IPS DF 6.9 (cell line): ENCODE measurements around the gene NEAT1.
"Not testable (repeated sequence)": the region's sequence is repeated elsewhere in the genome, so short reads cannot be mapped to it uniquely, and the experiment has no call there.

ENCODE experiments used
- DNase-seq: peaks from one replicate; pipeline ENCODE4 v3.0.0-alpha.2; 2013; ENCODE audit warnings: low read depth, low spot score
- H3K27ac ChIP-seq: one replicate; pipeline ENCODE4 v1.5.1; 2013; ENCODE audit warnings: low read length, control low read depth
- H3K27me3 ChIP-seq: 2 replicates; pipeline ENCODE4 v1.6.1; 2013; ENCODE audit warnings: mild to moderate bottlenecking, low read length; ENCODE audit not compliant: control insufficient read depth, insufficient read depth
- H3K36me3 ChIP-seq: 2 replicates; pipeline ENCODE4 v1.6.1; 2013; ENCODE audit warnings: low read length; ENCODE audit not compliant: control insufficient read depth, insufficient read depth
- H3K4me1 ChIP-seq: 2 replicates; pipeline ENCODE4 v1.6.1; 2013; ENCODE audit warnings: low read length; ENCODE audit not compliant: control insufficient read depth, insufficient read depth
- H3K4me3 ChIP-seq: 2 replicates; pipeline ENCODE4 v1.5.1; 2013; ENCODE audit warnings: mild to moderate bottlenecking, low read length
- H3K9me3 ChIP-seq: 2 replicates; pipeline ENCODE4 v1.6.1; 2013; ENCODE audit warnings: low read length, inconsistent platforms; ENCODE audit not compliant: control insufficient read depth, insufficient read depth
- WGBS: extraction: QIAGEN DNeasy Blood & Tissue Kit; methylation state at CpG from one replicate; pipeline ENCODE4 v1.1.7; 2013; ENCODE audit warnings: mixed read lengths, missing lambda C conversion rate; ENCODE audit not compliant: insufficient read length, insufficient coverage; 5-methylcytosine and 5-hydroxymethylcytosine counted together

The NEAT1 gene

DNA sequence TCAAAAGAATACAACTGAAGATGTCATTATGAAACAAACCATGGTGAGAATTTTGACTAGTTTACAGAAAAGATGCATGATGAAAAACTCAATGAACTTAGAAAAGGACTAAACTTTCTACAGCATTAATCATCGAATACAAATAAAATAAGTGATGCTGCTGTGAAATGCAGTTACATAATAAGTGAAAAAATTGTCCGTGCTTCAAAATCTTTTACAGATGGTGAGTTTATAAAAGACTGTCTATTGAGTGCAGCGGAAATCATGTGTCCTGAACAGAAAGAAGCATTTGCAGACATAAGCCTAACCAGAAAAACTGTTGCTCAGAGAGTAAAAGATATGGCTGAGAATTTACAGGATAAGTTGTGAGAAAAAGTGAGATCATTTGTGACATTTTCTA lies 33.8 kb downstream of the NEAT1 start:
- Histone ChIP-seq H3K4me1 (peaks cover 5% of the 10 kb centered on the region; the same call in 1 of the 2 replicates), H3K27me3 (peaks cover 35% of the 10 kb centered on the region), H3K9me3 (no peaks in the 10 kb centered on the region), H3K27ac (no peak overlapping the region), H3K4me3 (no peak overlapping the region), H3K36me3 (no peaks in the 10 kb centered on the region)
- no peak for DNase-seq
- no CpG with 5 or more reads among the region's 3 CpGs for WGBS

DNA sequence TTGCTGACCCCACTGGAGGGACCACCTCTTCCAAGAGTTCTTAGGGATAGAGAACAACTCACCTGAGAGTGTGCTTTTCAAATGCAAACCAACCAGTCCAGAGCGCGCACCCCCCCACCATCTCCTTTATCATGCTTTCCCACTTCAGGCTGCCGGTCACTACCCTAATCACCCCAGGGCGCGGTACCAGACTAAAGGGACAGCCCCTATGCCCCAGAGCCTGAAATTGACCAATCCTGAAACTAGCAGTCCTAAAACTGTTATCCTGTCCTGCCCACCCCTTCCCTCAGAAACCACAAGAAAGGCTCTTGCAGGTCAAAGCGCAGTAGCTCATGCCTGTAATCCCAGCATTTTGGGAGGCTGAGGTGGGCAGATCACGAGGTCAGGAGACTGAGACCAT lies 37.0 kb downstream of the NEAT1 start:
- Histone ChIP-seq H3K27me3 (peaks cover 35% of the 10 kb centered on the region), H3K9me3 (no peaks in the 10 kb centered on the region), H3K4me1 (peaks cover 5% of the 10 kb centered on the region; the same call in 1 of the 2 replicates), H3K4me3 (no peak overlapping the region), H3K36me3 (no peaks in the 10 kb centered on the region), H3K27ac (no peak overlapping the region)
- no CpG with 5 or more reads among the region's 7 CpGs for WGBS
- DNase-seq = peak; percentile 61

DNA sequence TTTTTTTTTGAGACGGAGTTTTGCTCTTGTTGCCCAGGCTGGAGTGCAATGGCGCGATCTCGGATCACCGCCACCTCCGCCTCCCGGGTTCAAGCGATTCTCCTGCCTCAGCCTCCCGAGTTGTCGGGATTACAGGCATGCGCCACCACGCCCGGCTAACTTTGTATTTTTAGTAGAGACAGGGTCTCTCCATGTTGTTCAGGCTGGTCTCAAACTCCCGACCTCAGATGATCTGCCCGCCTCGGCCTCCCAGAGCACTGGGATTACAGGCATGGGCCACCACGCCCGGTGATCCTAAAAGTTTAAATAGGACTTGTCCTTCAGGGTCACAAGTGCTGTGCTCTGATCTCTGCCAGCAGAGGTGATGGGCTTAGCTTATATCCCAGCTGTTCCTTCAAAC lies 42.9 kb downstream of the NEAT1 start:
- no CpG with 5 or more reads among the region's 18 CpGs for WGBS
- not testable (repeated sequence) for H3K27ac ChIP-seq

DNA sequence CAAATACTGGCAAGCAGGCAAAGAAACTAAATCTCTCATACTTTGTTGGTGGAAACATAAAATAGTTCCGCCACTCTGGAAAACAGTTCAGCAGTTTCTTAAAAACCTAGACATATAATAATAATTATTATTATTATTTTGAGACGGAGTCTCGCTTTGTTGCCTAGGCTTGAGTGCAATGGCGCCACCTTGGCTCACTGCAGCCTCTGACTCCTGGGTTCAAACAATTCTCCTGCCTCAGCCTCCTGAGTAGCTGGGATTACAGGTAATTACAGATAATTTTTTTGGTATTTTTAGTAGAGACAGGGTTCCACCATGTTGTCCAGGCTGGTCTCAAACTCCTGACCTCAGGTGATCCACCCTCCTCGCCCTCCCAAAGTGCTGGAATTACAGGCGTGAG lies 44.7 kb downstream of the NEAT1 start:
- not testable (repeated sequence) for H3K27ac ChIP-seq, H3K4me3 ChIP-seq, H3K9me3 ChIP-seq, DNase-seq, H3K27me3 ChIP-seq, H3K36me3 ChIP-seq, H3K4me1 ChIP-seq
- no CpG with 5 or more reads among the region's 6 CpGs for WGBS

More for the DNA sequence above, 42.9 kb downstream of the NEAT1 start:
- peaks cover 12% of the 10 kb centered on the region for H3K27me3 ChIP-seq
- not testable (repeated sequence) for H3K36me3 ChIP-seq, H3K4me1 ChIP-seq, DNase-seq, H3K9me3 ChIP-seq, H3K4me3 ChIP-seq

DNA sequence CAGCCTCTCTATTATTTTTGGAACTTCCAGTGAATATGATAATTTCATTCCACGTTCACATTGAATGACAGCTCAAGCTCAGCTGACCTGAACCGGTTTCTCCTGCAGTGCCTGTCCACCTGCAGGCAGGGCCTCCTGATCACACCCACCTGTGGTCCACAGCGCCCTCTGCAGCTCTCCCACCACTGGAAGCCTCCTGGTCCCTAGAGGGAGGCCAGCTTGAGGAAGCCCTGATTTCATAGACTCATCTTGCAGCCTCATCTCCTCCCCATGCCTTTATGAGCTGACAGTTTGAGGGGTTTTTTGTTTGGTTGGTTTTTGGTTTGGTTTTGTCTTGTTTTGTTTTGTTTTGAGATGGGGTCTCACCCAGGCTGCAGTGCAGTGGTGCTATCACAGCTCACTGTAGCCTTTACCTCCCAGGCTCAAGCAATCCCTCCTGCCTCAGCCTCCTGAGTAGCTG lies 46.3 kb downstream of the NEAT1 start:
- Histone ChIP-seq H3K9me3 (no peaks in the 10 kb centered on the region), H3K4me3 (no peak overlapping the region), H3K36me3 (no peaks in the 10 kb centered on the region), H3K27me3 (peaks cover 6% of the 10 kb centered on the region; the same call in 1 of the 2 replicates), H3K27ac (no peak overlapping the region), H3K4me1 (peaks cover 2% of the 10 kb centered on the region)
- WGBS = no CpG with 5 or more reads among the region's 3 CpGs
- no peak for DNase-seq

DNA sequence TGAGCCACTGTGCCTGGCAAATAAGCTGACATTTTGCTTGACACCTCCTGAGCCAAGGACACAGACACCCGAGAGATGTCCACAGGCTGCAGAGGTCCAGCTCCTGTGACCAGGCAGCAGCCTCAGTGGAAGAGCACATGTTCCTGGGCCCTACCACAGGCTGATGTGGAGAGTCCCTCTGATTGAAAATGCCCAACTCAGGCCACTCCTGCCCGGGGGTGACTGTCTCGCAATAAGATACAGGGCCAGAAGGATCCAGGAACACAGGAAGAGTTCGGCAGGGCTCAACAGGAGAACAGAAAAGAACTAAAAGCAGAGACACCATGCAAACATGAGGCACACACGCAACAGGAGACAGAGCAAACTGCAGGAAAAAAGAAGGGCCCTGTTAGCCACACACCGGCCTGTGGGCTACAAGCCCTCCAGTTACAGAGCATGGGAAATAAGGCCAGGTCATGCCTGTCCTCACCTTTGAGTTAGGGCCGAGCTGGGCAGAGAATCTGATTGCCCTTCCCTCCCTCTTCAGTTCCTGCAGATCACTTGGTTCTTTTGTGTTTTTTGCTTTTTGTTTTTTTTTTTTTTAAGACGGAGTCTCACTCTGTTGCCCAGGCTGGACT lies 47.9 kb downstream of the NEAT1 start:
- H3K27me3 ChIP-seq = peaks cover 6% of the 10 kb centered on the region; the same call in 1 of the 2 replicates
- H3K36me3 ChIP-seq = no peaks in the 10 kb centered on the region
- DNase-seq = no peak
- no peak overlapping the region for H3K4me3 ChIP-seq
- H3K9me3 ChIP-seq = no peaks in the 10 kb centered on the region
- peaks cover 2% of the 10 kb centered on the region for H3K4me1 ChIP-seq
- no peak overlapping the region for H3K27ac ChIP-seq
- no CpG with 5 or more reads among the region's 8 CpGs for WGBS

DNA sequence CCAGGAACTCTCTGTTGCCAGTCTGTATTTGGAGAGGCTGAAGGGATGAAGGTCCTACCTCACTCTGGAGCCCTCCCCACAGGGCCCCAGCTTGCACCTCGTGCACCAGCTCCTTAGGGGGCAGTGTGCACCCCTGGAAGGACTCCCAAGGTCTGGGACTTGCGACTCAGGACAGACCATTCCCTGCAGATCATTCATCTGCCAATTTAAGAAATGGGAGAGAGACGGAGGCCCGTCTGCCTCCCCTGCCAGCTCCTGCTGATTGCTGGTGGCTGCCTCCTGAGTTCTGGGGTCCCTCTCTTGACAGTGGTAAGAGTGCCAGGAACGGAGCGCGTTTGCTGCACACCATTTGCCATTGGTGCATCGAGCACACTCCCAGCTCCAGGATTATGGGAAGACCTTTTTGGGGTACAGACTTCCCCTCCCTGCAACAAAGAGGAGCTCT lies 48.9 kb downstream of the NEAT1 start:
- Histone ChIP-seq H3K36me3 (no peaks in the 10 kb centered on the region), H3K4me1 (peaks cover 2% of the 10 kb centered on the region), H3K27ac (no peak overlapping the region), H3K27me3 (no peaks in the 10 kb centered on the region), H3K4me3 (no peak overlapping the region), H3K9me3 (no peaks in the 10 kb centered on the region)
- DNase-seq = no peak
- no CpG with 5 or more reads among the region's 8 CpGs for WGBS

DNA sequence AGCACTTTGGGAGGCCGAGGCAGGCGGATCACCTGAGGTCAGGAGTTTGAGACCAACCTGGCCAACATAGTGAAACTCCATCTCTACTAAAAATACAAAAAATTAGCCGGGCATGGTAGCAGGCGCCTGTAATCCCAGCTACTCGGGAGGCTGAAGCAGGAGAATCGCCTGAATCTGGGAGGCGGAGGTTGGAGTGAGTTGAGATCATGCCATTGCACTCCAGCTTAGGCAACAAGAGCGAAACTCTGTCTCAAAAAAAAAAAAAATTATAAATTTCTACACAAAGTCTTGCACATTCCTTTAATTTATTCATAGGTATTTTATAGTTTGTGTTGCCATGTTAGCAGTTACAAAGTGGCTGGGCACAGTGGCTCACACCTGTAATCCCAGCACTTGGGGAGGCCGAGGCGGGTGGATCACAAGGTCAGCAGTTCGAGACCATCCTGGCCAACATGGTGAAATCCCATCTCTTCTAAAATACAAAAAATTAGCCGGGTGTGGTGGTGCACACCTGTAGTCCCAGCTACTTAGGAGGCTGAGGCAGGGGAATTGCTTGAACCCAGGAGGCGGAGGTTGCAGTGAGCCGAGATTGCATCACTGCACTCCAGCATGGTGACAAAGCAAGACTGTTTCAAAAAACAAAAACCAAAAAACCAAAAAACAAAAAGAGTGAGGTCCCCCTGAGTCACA lies 50.1 kb downstream of the NEAT1 start:
- H3K27me3 ChIP-seq, H3K4me1 ChIP-seq, DNase-seq, H3K27ac ChIP-seq, H3K4me3 ChIP-seq, H3K36me3 ChIP-seq, H3K9me3 ChIP-seq: not testable (repeated sequence)
- no CpG with 5 or more reads among the region's 14 CpGs for WGBS

DNA sequence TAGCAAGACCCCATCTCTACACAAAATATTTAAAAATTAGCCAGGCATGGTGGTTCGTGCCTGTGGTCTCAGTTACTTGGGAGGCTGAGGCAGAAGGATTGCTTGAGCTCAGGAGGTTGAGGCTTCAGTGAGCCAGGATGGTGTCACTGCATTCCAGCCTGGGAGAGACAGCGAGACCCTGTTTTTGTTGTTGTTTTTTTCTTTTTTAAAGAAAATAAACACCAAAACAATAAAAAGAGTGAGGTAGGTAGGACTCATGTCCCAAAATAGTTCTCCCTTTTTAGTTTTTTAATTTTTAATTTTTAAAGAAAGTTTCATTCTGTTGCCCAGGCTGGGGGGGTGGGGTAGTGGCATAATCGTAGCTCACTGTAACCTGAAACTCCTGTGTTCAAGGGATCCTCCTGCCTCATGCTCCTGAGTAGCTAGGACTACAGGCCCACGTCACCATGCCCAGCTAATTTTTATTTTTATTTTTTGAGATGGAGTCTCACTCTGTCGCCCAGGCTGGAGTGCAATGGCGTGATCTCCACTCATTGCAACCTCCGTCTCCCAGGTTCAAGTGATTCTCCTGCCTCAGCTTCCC lies 50.8 kb downstream of the NEAT1 start:
- Histone ChIP-seq H3K27ac (no peak overlapping the region), H3K36me3 (no peaks in the 10 kb centered on the region), H3K27me3 (no peaks in the 10 kb centered on the region), H3K4me3 (no peak overlapping the region), H3K4me1 (peaks cover 3% of the 10 kb centered on the region), H3K9me3 (no peaks in the 10 kb centered on the region)
- WGBS = no CpG with 5 or more reads among the region's 7 CpGs
- DNase-seq = no peak

DNA sequence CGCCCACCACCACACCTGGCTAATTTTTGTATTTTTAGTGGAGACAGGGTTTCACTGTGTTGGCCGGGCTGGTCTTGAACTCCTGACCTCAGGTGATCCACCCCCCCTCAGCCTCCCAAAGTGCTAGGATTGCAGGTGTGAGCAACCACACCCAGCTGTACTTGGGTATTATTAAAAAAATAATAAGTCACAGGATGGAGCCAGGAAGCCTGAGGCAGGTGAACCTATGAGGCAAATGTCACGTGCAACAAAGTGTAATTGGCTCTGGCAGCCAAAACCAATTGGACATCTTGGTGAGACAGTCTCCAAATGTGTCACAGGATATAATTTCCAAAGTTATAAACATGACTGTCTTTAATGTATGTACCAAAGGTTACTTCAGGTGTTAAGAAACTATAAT lies 52.3 kb downstream of the NEAT1 start:
- Histone ChIP-seq H3K4me1 (peaks cover 3% of the 10 kb centered on the region), H3K27me3 (no peaks in the 10 kb centered on the region), H3K36me3 (no peaks in the 10 kb centered on the region), H3K4me3 (no peak overlapping the region), H3K27ac (no peak overlapping the region), H3K9me3 (no peaks in the 10 kb centered on the region)
- no CpG with 5 or more reads among the region's 3 CpGs for whole genome bisulfite sequencing
- no peak for DNase-seq
